AG09309 (cell line): ENCODE results near the gene MST1.

Source experiments
- DNase-seq: peaks from one replicate; pipeline ENCODE4 v3.0.0-alpha.2; 2010; ENCODE audit warnings: low read depth
- H3K4me3 ChIP-seq: 2 replicates; pipeline ENCODE4 v1.5.1; 2011; ENCODE audit warnings: mild to moderate bottlenecking, low read depth, low read length, moderate library complexity; ENCODE audit not compliant: control insufficient read depth
- CTCF ChIP-seq: IDR thresholded peaks from 2 replicates; pipeline ENCODE4 v1.5.1; 2011; ENCODE audit warnings: mild to moderate bottlenecking, low read depth, low read length, inconsistent platforms; ENCODE audit not compliant: insufficient read depth, control insufficient read depth; ENCODE audit errors: missing control alignments

The MST1 gene

GRCh38 chr3:49669352-49669751 is 19.9 kb downstream of the MST1 start:
- DNase-seq: no peak
- TF ChIP-seq CTCF: no peak
- no peak overlapping the region for H3K4me3 ChIP-seq

- TF ChIP-seq CTCF: no peak
- DNase-seq: no peak
- H3K4me3 ChIP-seq: no peak overlapping the region
These were observed 20.4 kb downstream of the MST1 start for GRCh38 chr3:49668861-49669260.

- DNase-seq: no peak
- H3K4me3 ChIP-seq: no peak overlapping the region
- TF ChIP-seq CTCF: no peak
These were observed 20.9 kb downstream of the MST1 start for GRCh38 chr3:49668414-49668797.

GRCh38 chr3:49667701-49668413 is 21.4 kb downstream of the MST1 start:
- no peak for DNase-seq
- no peak overlapping the region for H3K4me3 ChIP-seq
- TF ChIP-seq CTCF: no peak

- no peak overlapping the region for H3K4me3 ChIP-seq
- no peak for DNase-seq
- TF ChIP-seq CTCF: no peak
These were observed 22.7 kb downstream of the MST1 start for GRCh38 chr3:49666592-49666991.

- no peak overlapping the region for H3K4me3 ChIP-seq
- TF ChIP-seq CTCF: no peak
- DNase-seq: no peak
These were observed 23.3 kb downstream of the MST1 start for GRCh38 chr3:49665822-49666519.
